Type B pancreatic cell (in vitro differentiated cells): ENCODE measurements around the gene PNMA1. TPM values are rescaled to one million over a fixed set of nuclear protein-coding genes. Genes with fewer than 3 reads are reported as not detected.

Experiments used
- DNase-seq: peaks from one replicate; pipeline ENCODE4 v3.0.0; 2021; ENCODE audit warnings: mixed read lengths; ENCODE audit not compliant: unreplicated experiment; ENCODE audit errors: extremely low spot score
- H3K27ac Mint-ChIP-seq: 2 replicates; pipeline ENCODE4 v1.8.0; 2021; ENCODE audit warnings: mild to moderate bottlenecking, mixed read lengths
- H3K27me3 Mint-ChIP-seq: 2 replicates; pipeline ENCODE4 v1.8.0; 2021; ENCODE audit warnings: mixed read lengths
- H3K36me3 Mint-ChIP-seq: 2 replicates; pipeline ENCODE4 v1.8.0; 2021; ENCODE audit warnings: mixed read lengths
- H3K4me1 Mint-ChIP-seq: one replicate; pipeline ENCODE4 v1.8.0; 2021; ENCODE audit warnings: mixed read lengths; ENCODE audit not compliant: unreplicated experiment
- H3K4me3 Mint-ChIP-seq: 2 replicates; pipeline ENCODE4 v1.8.0; 2021; ENCODE audit warnings: mild to moderate bottlenecking, mixed read lengths
- H3K9me3 Mint-ChIP-seq: 2 replicates; pipeline ENCODE4 v1.8.0; 2021; ENCODE audit warnings: mixed read lengths
- CTCF ChIP-seq: fragments of 200-600 bp; sonication (generic); conservative IDR thresholded peaks from 2 replicates; pipeline ENCODE4 v1.5.0; 2021; ENCODE audit warnings: antibody characterized with exemption, mild to moderate bottlenecking
- long read RNA-seq: library from polyadenylated mRNA; unstranded; transcript quantifications from one replicate; pipeline ENCODE4 v2.0.0, GENCODE V29; 2020
- total RNA-seq: library from RNA; stranded (reverse); gene quantifications from 2 replicates; pipeline ENCODE4 v1.2.1, GENCODE V29; 2021; ENCODE audit warnings: low replicate concordance

The PNMA1 gene
- 35.5 and 64.8 TPM in 2 replicates for total RNA-seq
- long read RNA-seq, transcript PNMA1-201 (1 exons, 2,590 nt) = major isoform, 21 of 22 reads
- long read RNA-seq, partial matches to known transcripts = 0 of 22 reads
- long read RNA-seq, other reads (novel, unspliced or antisense) = 1 of 22 reads

- Mint-ChIP-seq H3K4me1 (peaks cover 56% of the 10 kb centered on the region), H3K27ac (peak within 1 kb of the TSS; percentile 94), H3K4me3 (peak within 1 kb of the TSS; percentile 97), H3K36me3 (peaks cover 9% of the 10 kb centered on the region), H3K27me3 (no peaks in the 10 kb centered on the region), H3K9me3 (no peaks in the 10 kb centered on the region)
- DNase-seq = peak; percentile 90
- TF ChIP-seq CTCF = no peak
Measured at GRCh38 chr14:73713803-73714655, at the start of gene PNMA1. PNMA1 (minus strand) TSS chr14:73714384; CDS start chr14:73713639, 745 bp downstream.

GRCh38 chr14:73763396-73763795 is 49.2 kb upstream of the PNMA1 start:
- H3K27ac Mint-ChIP-seq = peak overlapping the region; percentile 98
- DNase-seq = no peak
- peaks cover 59% of the 10 kb centered on the region for H3K4me1 Mint-ChIP-seq
- H3K4me3 Mint-ChIP-seq = peak overlapping the region; percentile 70
- H3K36me3 Mint-ChIP-seq = peaks cover 4% of the 10 kb centered on the region
- no peaks in the 10 kb centered on the region for H3K9me3 Mint-ChIP-seq
- no peak for TF ChIP-seq CTCF
- no peaks in the 10 kb centered on the region for H3K27me3 Mint-ChIP-seq

- Mint-ChIP-seq H3K27me3 (no peaks in the 10 kb centered on the region), H3K4me3 (peak overlapping the region; percentile 22), H3K4me1 (peaks cover 66% of the 10 kb centered on the region), H3K36me3 (peaks cover 4% of the 10 kb centered on the region), H3K27ac (peak overlapping the region; percentile 98), H3K9me3 (no peaks in the 10 kb centered on the region)
- no peak for TF ChIP-seq CTCF
- DNase-seq = no peak
Measured at GRCh38 chr14:73762375-73762822, 48.2 kb upstream of the PNMA1 start.

- TF ChIP-seq CTCF = no peak
- H3K27me3 Mint-ChIP-seq = no peaks in the 10 kb centered on the region
- H3K4me3 Mint-ChIP-seq = no peak overlapping the region
- DNase-seq = no peak
- H3K36me3 Mint-ChIP-seq = peaks cover 4% of the 10 kb centered on the region
- H3K4me1 Mint-ChIP-seq = peaks cover 68% of the 10 kb centered on the region
- no peaks in the 10 kb centered on the region for H3K9me3 Mint-ChIP-seq
- peak overlapping the region; percentile 98 for H3K27ac Mint-ChIP-seq
Measured at GRCh38 chr14:73761618-73762355, 47.6 kb upstream of the PNMA1 start.

- no peak for DNase-seq
- TF ChIP-seq CTCF = no peak
- H3K4me1 Mint-ChIP-seq = peaks cover 72% of the 10 kb centered on the region
- peaks cover 1% of the 10 kb centered on the region for H3K36me3 Mint-ChIP-seq
- peak overlapping the region; percentile 91 for H3K4me3 Mint-ChIP-seq
- no peaks in the 10 kb centered on the region for H3K9me3 Mint-ChIP-seq
- no peaks in the 10 kb centered on the region for H3K27me3 Mint-ChIP-seq
- H3K27ac Mint-ChIP-seq = peak overlapping the region; percentile 98
Measured at GRCh38 chr14:73760598-73761586, 46.7 kb upstream of the PNMA1 start.
